Activated T-helper 9 cell treated with anti-CD3 and anti-CD28 coated beads, Interleukin-2, amount 50 U/mL, for 16 hours (primary cell): ENCODE data around the gene ANKRD65.
"Not testable (repeated sequence)": the region's sequence is repeated elsewhere in the genome, so short reads cannot be mapped to it uniquely, and the experiment has no call there.

Experiments used
- DNase-seq: peaks from one replicate; pipeline ENCODE4 v3.0.0-alpha.2; 2020; ENCODE audit warnings: low read depth

Gene ANKRD65

DNA sequence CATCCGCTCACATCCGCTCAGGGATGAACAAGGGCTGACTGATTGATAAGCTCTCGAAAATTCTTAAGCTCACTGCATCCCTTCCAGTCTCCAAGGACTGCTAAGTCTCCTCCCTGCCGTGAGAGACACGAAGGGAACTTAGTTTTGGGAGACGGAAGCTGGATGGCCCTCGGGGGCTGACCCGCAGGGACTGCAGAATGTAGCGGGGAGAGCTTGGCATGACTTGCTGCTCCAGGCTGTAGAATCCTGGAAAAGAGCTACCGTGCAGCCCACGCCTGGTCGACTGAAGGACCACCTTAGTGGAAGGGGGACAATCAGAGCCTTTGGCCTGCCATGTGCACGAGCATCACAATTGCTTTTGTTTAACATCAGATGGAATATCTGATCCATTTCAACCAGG, 5.3 kb downstream of the ANKRD65 start:
- no peak for DNase-seq

DNA sequence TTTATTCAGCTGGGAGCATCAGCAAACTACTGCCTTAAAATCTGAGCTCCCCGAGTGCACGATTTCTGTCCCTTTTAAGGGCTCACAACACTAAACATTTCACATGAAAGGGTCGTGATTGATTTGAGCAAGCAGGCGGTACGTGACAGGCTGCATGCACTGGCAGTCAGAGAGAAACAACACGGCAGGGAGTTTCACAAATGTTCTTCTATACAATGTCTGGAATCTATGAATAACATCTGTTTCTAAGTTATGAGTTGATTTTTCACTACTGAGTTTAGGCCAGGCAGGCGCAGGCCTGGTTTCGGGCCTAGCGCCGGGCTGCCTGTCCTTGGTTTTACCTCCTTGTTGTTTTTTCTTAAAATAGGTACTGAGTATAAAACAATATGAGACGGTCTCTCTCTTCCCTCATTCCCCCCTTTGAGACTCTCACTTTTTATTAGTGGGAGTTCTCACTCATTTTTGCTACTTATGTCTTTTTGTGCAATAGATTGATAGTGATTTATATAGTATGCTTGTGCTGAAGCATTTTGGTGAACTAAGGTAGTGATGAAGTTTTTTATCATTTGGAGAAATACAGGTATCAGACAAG, 8.7 kb downstream of the ANKRD65 start:
- not testable (repeated sequence) for DNase-seq

GRCh38 chr1:1411626-1412025, 9.4 kb downstream of the ANKRD65 start:
- DNase-seq, result no peak

GRCh38 chr1:1410238-1410637, 10.8 kb downstream of the ANKRD65 start:
- not testable (repeated sequence) for DNase-seq

DNA sequence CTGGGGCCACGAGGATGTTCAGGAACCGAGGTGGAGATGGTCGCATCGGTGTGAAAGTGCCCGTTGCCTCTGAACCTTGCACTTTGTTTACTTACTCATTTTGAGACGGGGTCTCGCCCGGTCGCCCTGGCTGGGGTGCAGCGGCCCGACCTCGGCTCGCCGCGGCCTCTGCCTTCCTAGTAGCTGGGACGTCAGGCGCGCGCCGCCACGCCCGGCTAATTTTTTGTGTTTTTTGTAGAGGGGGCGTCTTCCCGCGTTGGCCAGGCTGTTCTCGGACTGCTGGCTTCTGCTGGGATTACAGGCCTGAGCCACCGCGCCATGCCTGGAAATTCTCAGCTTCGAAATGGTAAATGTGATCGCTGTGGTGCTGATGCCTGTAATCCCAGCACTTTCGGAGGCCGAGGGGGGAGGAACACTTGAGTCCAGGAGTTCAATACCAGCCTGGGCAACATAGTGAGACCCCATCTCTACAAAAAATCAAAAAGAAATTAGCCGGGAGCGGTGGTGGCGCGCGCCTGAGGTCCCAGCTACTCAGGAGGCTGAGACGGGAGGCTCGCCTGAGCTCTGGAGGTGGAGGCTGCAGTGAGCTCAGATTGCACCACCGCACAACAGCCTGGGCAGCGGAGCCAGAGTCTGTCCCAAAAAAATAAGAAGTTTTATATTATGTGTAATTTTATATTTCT, 13.3 kb downstream of the ANKRD65 start:
- no peak for DNase-seq

GRCh38 chr1:1406821-1407635, 14.0 kb downstream of the ANKRD65 start, which contains the start of gene MRPL20:
Gene MRPL20, minus strand, starts transcription at chr1:1407293. Its CDS starts 76 bp downstream, at chr1:1407217.
- peak; percentile 96 for DNase-seq

GRCh38 chr1:1406101-1406820, 14.8 kb downstream of the ANKRD65 start:
- no peak for DNase-seq

DNA sequence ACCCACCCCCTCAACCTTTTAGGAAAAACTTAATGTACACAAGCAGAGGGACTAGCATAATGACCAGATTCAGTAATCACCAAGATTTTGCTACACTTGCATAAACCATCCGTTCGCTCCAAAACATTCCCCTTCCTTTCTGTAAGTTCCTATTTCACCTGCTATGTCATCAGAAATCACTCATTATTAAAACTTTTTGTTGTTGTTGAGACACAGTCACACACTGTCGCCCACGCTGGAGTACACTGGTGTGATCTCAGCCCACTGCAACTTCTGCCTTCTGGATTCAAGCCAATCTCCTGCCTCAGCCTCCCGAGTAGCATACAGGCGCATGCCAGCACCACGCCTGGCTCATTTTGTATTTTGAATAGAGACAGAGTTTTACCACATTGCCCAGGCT, 17.4 kb downstream of the ANKRD65 start:
- no peak for DNase-seq

DNA sequence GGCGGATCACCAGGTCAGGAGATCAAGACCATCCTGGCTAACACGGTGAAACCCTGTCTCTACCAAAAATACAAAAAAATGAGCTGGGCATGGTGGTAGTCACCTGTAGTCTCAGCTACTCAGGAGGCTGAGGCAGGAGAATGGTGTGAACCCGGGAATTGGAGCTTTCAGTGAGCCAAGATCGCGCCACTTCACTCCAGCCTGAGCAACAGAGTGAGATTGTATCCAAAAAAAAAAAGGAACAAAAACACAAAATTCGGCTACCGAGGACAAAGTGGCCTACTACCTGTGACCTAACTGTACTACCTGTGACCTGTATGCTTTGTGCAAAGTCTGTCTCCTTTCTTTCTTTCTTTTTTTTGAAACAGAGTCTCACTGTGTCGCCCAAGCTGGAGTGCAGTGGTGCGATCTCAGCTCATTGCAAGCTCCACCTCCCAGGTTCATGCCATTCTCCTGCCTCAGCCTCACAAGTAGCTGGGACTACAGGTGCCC, 18.1 kb downstream of the ANKRD65 start:
- DNase-seq, result not testable (repeated sequence)

DNA sequence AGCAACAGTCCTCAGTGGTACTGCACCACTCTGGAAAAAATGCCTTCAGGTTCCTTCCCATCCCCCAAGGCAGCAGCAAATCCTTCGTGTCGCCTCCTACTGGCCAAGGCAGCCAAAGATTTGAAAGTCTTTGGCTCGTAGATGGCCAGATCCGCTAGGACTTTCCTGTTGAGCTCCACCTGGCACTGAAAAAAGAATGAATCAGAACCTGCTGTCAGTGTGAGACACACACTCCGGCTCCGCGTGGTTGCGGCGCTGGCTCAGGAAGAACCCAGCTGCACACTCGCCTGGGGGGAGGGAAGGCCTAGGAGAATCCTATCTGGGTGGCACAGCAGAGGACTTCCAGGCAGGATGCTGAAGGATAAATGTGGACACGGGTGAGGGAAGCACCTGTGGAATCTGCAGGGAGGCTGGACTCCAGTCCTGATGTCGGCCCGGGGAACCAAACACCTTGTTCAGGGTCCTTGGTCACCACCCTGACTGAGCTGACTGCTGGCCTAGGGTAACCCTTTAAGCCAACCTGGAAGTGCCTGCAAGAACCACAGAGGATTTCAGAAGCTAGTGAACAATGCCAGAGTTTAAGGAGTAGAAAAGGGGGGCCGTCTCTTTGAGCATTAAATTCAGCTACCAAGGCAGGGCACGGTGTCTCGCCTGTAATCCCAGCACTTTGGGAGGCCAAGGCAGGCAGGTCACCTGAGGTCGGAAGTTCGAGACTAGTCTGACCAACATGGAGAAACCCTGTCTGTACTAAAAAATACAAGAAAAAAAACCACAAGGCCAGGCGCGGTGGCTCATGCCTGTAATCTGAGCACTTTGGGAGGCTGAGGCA, 18.8 kb downstream of the ANKRD65 start:
- DNase-seq, result no peak

DNA sequence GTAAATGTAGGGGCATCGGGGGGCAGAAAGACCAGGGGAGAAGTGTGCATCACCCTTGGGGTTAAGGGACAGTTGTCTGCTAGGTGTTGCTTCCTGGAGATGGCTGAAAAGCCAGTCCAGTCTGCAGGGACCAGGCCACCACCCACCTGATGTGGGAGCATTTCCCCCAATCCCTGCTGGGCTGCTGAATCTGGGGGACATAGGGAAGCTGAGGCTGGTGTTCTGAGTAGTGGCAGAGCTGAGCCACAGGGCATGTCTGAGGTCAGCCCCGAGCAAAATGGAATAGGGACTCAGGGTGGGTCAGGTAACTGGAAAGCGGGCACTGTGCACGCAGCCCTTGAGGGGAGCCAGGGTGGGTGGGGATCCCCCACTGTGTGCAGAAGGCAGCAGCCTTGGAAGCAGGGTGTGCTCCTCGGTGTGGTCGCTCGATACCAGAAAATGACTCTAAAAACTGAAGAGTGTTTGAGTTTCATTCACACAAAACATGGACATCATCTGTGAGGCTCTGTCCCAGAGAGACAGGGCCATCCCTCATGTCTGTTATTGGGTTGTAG, 19.5 kb downstream of the ANKRD65 start:
- no peak for DNase-seq

DNA sequence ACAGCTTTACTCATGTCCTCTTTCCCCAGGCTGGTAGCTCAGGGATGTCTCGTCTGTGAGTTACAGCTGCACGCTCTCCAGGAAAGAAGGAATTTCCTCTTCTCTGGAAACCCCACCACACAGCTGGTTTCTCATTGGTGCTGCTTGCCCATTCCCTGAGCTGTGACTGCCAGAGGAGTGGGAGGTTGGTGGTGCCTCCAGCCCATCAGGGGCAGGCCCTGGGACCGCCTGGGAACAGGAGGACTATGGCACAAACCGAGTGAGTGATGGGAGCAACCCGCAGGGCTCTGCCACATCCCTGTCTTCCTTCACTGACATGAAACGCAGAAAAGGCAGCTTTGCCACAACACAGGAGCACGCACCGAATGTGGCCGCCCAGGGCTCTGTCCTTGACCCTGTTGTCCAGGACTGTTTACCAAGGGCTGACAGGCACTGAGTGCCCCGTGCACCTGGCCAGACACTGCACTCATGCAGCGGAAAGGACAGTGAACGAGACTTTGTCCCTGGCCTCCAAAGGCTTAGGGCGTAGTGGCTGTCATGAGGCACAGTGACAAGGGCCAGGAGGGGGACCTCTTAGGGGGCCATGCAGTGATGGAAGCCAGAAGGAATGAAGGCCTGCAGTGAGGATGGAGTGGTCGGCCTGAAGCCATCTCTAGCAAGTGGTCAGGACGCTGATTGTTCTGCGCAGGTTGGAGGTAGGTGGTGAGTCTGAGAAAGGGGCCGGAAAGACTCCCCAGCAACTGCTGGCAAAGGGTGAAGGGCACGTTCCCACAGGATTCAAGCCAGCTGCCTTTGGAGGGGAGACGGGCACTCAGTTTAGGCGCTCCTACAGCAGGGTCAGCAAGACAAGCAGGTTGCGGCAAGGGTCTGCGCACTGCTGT, 20.3 kb downstream of the ANKRD65 start:
- no peak for DNase-seq

- no peak for DNase-seq
These were observed 21.1 kb downstream of the ANKRD65 start for GRCh38 chr1:1399872-1400575.

- peak; percentile 100 for DNase-seq
These were observed 21.7 kb downstream of the ANKRD65 start, which contains the start of gene CCNL2 for GRCh38 chr1:1399187-1399871. Gene CCNL2, minus strand, starts transcription at chr1:1399335. Its CDS starts 29 bp downstream, at chr1:1399306.

GRCh38 chr1:1398677-1399186, 22.3 kb downstream of the ANKRD65 start:
- DNase-seq, result no peak

DNA sequence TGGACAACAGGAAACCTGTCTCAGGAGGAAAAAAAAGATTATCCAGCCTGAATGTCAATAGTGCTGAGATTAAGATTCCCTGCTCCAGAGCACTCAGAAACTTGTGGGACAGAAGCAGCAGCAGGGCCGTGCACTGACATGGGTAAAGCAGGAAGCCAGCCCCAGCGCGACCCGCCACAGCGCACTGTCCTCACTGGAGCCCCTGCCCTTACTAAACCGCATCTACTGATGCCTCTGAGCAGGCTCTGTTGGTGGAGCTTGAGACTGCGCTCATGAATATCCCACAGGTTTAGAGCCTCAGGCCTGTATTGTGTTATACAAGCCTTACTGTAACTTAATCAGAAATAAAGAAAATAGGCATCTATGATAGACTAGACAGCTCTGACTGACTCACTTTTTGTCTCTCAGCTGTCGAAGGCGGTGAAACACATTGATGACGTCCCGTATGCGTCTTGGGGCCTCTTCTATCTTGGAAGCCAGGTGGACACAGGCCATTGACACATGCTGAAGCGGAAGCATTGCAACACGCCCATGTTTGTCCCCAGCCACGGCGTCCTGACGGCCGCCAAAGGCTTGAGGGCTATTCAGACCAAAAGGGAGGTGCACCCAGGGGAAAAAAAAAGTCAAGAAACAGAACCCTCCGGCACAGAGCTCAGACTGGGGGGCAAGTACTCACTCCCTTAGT, 23.1 kb downstream of the ANKRD65 start:
- no peak for DNase-seq

DNA sequence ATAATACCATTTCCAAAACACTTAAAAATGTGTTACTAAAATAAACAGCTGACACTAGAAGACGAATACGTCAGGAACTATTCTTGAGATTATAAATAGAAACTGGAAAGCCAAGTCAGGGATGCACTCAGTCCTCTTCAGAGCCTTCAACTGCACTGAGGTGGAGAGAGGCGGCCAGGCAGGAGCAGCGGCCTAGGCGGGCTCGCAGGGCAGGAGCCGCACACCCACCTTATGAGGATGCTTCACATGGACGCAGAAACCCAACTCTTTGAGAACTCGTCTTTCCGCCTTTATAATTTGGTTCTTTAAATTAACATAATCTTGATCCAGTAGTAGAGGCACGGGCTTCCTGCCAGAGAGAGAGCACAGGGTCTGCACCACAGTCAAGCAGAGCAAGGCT, 25.9 kb downstream of the ANKRD65 start:
- no peak for DNase-seq

DNA sequence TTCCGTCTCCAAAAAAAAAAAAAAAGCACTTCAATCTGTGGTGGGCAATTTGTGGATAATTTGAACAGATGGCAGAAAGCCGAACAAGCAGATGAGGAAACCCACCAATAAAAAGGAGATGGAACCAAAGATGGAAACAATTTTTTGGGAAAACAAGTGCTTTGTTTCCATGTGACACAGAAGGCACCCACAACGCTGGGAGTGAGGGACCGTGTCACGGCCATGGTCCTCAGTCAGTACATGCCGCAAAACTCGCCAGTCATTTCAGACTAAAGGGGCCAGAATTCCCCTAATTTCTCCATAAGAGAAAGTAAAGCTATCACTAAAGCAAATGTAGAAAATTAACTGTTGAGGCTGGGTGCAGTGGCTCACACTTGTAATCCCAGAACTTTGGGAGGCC, 27.0 kb downstream of the ANKRD65 start:
- DNase-seq, result no peak
